ENCODE results near the gene SREK1IP1.
A peak's percentile ranks its signal among the peaks of the same experiment; 100 is the strongest.

The SREK1IP1 gene

DNA sequence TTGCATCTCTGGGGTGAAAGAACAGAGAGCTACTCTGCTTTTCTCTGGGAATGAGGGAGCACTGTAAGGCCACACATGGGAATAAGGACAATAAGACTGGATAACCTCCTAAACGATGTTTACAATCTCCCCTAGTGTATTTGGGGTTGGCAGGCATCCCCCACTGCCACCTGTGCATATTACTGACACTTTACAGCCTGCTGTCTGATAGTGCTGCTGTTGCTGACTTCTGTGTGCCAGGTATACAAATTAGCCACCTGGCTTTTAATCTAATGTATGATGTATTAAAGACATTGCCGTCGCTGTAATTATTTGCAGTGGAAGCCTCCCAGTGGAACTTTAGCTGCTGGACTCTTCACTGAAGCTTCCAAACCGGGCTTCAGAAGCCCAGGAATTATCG lies 82.6 kb downstream of the SREK1IP1 start:
- DNase-seq: no peak

DNA sequence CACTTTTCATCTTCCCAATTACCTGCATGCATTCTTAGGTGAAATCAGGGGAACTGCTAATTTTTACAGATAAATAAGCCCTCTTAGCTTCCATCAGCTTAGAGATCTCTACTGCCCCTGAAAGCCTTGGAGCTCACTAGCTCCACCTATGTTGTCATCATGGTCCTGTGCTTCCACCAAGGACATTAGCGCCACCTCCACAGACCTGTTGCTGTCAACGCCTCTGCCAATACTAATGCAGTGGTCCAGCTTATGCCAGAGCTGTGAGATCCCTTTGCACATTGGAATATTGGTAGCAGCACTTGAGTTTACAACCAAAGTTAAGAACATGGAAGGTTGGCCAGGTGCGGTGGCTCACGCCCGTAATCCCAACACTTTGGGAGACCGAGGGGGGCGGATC lies 85.9 kb downstream of the SREK1IP1 start:
- DNase-seq: no peak

GRCh38 chr5:64680289-64680688 lies 88.2 kb downstream of the SREK1IP1 start:
- no peak for DNase-seq

DNA sequence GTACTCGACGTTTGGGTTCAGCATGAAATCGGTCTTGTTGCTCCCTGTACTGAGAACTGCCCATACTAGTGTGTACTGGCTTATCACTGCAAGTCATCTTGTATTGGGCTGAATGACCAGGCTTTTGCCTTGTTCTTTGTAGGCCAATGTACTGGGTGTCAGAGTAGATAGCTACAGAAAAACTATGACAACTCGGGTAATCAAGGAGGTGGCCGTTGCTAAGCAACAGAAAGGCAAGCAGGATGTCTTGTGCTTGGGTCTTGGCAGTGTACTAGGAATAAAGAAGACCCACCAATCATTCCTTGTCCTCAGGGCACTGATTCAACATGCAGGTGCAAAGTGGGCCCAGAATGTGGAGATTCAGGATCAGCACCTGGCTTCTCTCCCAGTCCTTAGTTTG lies 90.1 kb downstream of the SREK1IP1 start:
- DNase-seq: peak in 4 of 51 donors; percentile 0 to 9 (median 5)

DNA sequence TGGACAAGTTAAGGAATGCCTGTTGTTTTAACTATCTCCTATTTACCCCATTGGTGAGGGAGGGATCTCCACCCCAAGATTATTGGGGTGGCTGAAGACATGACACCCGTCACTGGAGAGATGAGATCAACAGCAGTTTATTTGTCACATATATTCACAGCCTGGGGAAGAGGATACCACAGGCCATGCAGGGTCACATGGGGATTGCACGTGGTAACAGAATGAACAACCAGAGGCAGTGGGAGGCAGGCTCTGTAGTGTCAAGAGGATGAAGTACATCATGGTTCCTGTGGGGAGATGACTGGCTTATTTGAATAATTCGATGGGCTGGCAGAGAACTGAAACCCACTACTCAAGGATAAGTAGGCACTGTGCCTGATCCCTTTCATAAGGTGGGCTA lies 96.8 kb downstream of the SREK1IP1 start:
- DNase-seq: no peak

DNA sequence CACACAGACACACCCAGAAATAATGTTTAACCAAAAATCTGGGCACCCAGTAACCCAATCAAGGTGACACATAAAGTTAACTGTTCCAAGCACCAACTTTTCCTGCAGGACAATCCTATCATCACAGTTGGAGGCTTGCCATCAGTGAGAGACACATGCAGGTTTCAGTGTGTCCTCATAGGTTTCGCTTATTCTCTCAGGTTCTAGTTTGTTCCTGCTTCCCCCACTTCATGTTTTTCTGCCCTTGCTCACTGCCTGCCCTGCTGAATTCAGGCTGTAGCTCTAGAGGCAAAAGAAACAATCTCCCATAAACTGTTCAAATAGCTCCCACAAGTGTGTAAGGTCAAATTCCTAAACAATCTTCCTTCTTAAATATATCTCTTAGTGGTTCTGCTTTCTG lies 98.2 kb downstream of the SREK1IP1 start:
- no peak for DNase-seq

Measured in hypothalamus (tissue), 51 donors.